Activated CD8-positive, alpha-beta memory T cell treated with anti-CD3 and anti-CD28 coated beads, Interleukin-2, amount 50 U/mL, for 24 hours (primary cell): ENCODE results near the gene INCA1.
"Not testable (repeated sequence)": the region's sequence is repeated elsewhere in the genome, so short reads cannot be mapped to it uniquely, and the experiment has no call there.

ENCODE experiments used
- DNase-seq: peaks from one replicate; pipeline ENCODE4 v3.0.0-alpha.2; 2020; ENCODE audit errors: extremely low read depth

INCA1 gene

GRCh38 chr17:4997302-4998026, at the start of gene INCA1, which contains the start of gene KIF1C:
Gene INCA1, minus strand, starts transcription at chr17:4997522. Its CDS starts 3,085 bp downstream, at chr17:4994437.
Gene KIF1C, plus strand, starts transcription at chr17:4997950. Its CDS starts 2,297 bp downstream, at chr17:5000247.
- peak; percentile 63 for DNase-seq

GRCh38 chr17:5045496-5045895, 48.2 kb upstream of the INCA1 start:
- no peak for DNase-seq

GRCh38 chr17:5044630-5045029, 47.3 kb upstream of the INCA1 start:
- no peak for DNase-seq

GRCh38 chr17:5043524-5043923, 46.2 kb upstream of the INCA1 start:
- DNase-seq = no peak

DNA sequence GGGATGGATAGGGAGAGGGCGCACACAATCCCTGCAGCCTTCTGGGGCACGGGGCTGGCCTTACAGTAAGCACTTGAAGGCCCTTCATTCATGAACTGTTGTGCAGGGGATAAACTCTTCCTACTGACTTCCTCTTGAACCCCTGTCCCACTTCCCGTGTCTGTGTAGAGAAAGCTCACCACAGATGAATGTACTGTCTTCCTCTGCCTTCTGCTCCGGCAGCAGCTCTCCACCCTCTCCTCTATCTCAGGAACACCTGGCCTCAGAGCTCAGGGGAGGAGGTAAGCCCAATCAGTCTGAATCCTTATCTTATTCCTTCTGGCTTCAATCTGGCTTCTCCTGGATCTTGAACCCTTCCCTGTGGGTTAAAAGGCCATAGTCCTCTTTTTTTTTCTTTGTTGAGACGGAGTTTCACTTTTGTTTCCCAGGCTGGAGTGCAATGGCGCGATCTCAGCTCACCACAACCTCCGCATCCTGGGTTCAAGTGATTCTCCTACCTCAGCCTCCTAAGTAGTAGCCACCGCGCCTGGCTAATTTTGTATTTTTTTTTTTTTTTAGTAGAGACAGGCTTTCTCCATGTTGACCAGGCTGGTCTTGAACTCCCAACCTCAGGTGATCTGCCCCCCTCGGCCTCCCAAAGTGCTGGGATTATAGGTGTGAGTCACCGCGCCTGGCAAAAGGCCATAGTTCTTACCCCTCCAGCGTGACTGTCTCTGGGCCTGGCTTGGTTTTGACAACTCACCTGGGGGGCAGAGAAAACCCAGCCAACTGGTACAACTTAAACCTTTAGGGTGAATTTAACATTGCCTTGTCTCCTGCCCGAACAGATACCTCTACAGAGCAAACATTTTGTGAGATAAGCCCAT, 45.1 kb upstream of the INCA1 start:
- DNase-seq = no peak

- no peak for DNase-seq
These were observed 38.0 kb upstream of the INCA1 start, which contains the start of gene SLC52A1 for GRCh38 chr17:5035315-5035714. Gene SLC52A1, minus strand, starts transcription at chr17:5035426. Its CDS starts 820 bp downstream, at chr17:5034606.

DNA sequence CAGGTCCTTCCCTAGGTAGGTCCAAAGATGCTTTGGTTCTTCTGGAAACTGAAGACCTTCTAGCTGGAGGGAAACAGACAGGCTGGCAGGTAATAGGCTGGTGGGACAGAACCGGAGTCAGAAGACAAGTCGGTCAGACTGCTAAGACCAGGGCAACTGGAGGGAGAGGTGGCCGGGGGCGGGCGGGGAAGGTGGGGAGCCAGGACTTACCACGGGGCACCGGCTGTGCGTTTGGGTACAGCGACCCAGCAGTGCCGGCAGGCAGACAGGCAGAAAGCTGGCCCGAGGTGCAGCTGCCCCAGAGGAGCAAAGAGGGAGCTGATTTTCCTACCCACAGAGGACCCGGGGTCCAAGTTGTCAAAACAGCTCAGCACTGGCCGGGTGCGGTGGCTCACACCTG, 37.3 kb upstream of the INCA1 start:
- DNase-seq = no peak

DNA sequence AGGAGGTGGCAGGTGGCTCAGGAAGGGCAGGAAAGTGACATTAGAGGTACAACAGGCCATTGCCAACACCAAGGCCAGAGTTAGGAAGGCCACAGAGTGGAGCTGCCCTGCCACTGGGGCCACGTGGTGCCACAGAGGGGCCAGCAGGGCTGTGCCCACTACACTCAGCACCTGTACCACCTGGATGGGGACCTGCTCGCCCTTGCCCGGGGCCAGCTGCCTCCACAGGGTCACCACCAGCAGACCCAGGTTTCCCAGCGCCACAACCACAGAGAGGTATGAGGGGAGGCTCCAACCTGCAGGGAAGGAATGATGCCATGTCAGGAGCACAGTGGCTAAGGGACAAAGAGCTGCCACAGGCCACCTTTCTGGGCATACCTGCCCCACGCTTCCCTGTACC, 36.7 kb upstream of the INCA1 start:
- no peak for DNase-seq

DNA sequence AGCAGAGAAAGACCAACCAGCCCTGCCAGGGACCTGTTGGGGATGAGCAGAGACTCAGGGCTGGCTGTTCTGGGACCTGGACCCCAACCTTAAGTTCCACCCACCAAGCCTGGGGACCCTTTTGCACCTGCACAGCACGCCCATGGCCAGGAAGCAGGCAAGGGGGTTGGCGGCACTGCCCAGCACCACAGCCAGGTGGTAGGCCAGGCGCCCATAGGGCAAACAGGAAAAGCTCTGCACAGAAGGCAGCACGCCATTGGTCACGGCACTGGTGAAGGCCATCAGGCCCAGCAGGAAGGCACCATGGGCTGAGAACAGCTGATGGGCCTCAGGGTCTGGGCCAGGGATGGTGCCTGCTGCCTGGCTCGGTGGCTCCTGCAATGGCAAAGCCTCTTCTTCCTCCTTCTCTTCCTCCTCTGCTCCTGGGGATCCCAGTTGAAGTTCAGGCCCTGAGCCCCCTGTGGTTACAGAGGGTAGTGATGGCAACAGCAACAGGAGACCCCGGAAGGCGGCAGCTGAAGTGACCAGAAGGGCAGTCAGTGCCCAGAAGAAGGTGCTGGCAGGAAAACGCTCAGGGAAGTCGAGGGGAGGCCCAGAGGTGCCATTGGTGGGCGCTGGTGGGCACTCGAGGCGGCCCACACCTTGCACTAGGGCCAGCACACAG, 36.2 kb upstream of the INCA1 start:
- no peak for DNase-seq

GRCh38 chr17:5032865-5033264, 35.5 kb upstream of the INCA1 start:
- no peak for DNase-seq

- peak; percentile 55 for DNase-seq
These were observed 34.2 kb upstream of the INCA1 start for GRCh38 chr17:5031365-5032082.

GRCh38 chr17:5030168-5030567, 32.8 kb upstream of the INCA1 start:
- not testable (repeated sequence) for DNase-seq

- DNase-seq = no peak
These were observed 30.6 kb upstream of the INCA1 start for GRCh38 chr17:5027916-5028315.

DNA sequence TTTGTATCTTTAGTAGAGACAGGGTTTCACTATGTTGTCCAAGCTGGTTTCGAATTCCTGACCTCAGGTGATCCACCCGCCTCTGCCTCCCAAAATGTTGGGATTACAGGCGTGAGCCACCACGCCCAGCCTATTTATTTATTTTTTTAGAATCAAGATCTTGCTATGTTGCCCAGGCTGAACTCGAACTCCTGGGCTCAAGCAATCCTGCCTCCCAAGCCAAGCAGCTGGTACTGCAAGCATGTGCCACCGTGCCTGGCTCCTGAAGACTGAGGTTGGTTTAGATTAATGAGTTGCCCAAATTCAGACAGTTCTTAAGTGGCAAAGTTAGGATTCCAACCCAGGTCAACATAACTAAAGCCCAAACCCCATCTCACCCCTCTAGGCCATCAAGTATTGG, 30.0 kb upstream of the INCA1 start:
- DNase-seq = no peak

- DNase-seq = no peak
These were observed 27.3 kb upstream of the INCA1 start for GRCh38 chr17:5024604-5025003.

DNA sequence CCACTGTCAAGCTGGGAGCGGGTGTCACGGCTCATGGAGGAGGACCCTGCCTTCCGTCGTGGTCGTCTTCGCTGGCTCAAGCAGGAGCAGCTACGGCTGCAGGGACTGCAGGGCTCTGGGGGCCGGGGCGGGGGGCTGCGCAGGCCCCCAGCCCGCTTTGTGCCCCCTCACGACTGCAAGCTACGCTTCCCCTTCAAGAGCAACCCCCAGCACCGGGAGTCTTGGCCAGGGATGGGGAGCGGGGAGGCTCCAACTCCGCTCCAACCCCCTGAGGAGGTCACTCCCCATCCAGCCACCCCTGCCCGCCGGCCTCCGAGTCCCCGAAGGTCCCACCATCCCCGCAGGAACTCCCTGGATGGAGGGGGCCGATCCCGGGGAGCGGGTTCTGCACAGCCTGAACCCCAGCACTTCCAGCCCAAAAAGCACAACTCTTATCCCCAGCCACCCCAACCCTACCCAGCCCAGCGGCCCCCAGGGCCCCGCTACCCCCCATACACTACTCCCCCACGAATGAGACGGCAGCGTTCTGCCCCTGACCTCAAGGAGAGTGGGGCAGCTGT, 26.3 kb upstream of the INCA1 start:
- no peak for DNase-seq

GRCh38 chr17:5022171-5022711, 24.9 kb upstream of the INCA1 start:
- no peak for DNase-seq

GRCh38 chr17:5020502-5021023, 23.2 kb upstream of the INCA1 start:
- no peak for DNase-seq

DNA sequence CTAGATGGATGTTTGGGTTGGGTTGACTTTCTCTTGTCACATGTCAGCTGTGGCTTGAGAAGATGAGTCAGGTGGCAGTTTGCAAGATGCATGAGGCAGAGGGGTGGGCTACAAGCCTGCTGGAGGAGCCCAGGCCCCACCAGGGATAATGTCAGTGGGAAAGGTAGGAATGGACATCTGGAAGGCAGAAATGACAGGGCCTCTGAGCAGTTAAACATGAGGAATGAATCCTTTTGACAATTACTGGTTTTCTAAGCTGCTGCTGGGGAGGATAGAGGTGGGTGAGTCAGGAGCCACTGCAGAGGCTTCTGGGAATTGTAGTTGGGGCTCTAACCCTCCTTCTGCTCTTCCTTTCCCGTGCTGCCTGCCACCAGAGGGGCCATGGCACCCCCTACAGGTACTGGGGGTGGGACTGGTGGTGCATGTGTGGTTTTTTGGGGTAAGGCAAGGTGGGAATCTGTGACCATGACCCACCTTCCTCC, 22.2 kb upstream of the INCA1 start:
- DNase-seq = no peak

DNA sequence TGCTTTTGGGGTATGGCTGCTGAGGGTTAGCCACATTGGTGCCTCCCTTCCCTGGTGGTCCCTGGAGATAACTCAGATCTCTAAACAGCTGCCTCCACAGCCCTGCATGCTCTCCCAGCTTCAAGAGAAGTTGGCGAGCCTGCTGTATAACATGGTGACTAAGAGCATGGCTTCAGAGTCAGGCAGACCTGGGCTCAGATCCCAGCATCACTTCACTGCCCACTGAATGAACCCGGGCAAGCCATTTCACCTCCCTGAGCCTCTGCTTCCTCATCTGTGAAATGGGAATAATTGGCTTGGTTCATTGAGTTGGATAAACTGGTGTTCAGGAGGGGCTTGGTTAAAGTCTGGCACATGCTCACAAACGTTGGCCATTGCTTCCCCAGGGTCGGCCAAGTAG, 17.0 kb upstream of the INCA1 start:
- no peak for DNase-seq

DNA sequence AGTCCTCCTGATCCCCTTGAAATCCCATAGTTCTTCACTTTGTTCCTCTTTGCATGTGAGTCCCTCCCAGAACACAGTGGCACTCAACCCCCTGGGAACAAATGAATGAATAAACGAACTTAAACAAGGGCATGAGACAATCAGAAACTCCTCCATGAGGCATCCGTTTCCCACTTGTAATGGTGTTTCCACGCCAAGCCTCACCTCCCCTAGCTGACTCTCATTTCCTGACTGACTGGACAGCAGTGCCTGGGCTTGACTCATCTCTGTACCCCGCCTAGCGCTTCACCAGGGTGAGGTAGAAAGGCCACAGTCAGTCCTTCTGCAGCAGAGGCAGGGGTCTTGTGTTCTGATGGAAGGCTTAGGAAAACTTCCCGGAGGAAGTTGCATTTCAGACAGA, 14.6 kb upstream of the INCA1 start:
- DNase-seq = no peak
